22Rv1 (cell line): ENCODE measurements around the gene CFAP206.

Experiments
- H3K27ac ChIP-seq: fragments of 450-650 bp; 2 replicates; pipeline ENCODE4 v1.5.1; 2017
- CTCF ChIP-seq: fragments of 450-650 bp; IDR thresholded peaks from 2 replicates; pipeline ENCODE4 v1.5.1; 2017; ENCODE audit warnings: mild to moderate bottlenecking
- ZFX ChIP-seq: fragments of 450-650 bp; IDR thresholded peaks from 2 replicates; pipeline ENCODE4 v1.6.1; 2017; ENCODE audit warnings: antibody characterized with exemption, borderline replicate concordance

CFAP206 gene

GRCh38 chr6:87395431-87395830, 12.3 kb upstream of the CFAP206 start:
- no peak overlapping the region for H3K27ac ChIP-seq
- TF ChIP-seq ZFX (no peak), CTCF (no peak)

- no peak overlapping the region for H3K27ac ChIP-seq
- TF ChIP-seq CTCF (no peak), ZFX (no peak)
These were observed 11.0 kb upstream of the CFAP206 start for GRCh38 chr6:87396595-87397392.

- no peak for TF ChIP-seq CTCF
- no peak for TF ChIP-seq ZFX
- no peak overlapping the region for H3K27ac ChIP-seq
These were observed 10.1 kb upstream of the CFAP206 start for GRCh38 chr6:87397656-87398055.

GRCh38 chr6:87401832-87402231, 5.9 kb upstream of the CFAP206 start:
- H3K27ac ChIP-seq: no peak overlapping the region
- no peak for TF ChIP-seq CTCF
- TF ChIP-seq ZFX: no peak

GRCh38 chr6:87407561-87407900, 241 bp upstream of the CFAP206 start:
- TF ChIP-seq CTCF: no peak
- no peak for TF ChIP-seq ZFX
- H3K27ac ChIP-seq: peak overlapping the region; percentile 67

GRCh38 chr6:87408721-87409155, 966 bp downstream of the CFAP206 start:
- H3K27ac ChIP-seq: peak overlapping the region; percentile 67
- TF ChIP-seq ZFX (no peak), CTCF (no peak)

GRCh38 chr6:87419266-87419665, 11.5 kb downstream of the CFAP206 start:
- TF ChIP-seq CTCF: no peak
- H3K27ac ChIP-seq: no peak overlapping the region
